LHCN-M2 (cell line): Measurements from ENCODE around the gene NDE1. TPM values are rescaled to one million over a fixed set of nuclear protein-coding genes. Genes with fewer than 3 reads are reported as not detected.
A peak's percentile ranks its signal among the peaks of the same experiment; 100 is the strongest.
"Not testable (repeated sequence)": the region's sequence is repeated elsewhere in the genome, so short reads cannot be mapped to it uniquely, and the experiment has no call there.

Source experiments
- DNase-seq: peaks from one replicate; pipeline ENCODE4 v3.0.0-alpha.2; 2012; ENCODE audit warnings: low read depth
- total RNA-seq: library from RNA; depleted of rRNA; stranded (reverse); fragments of >200 nt; gene quantifications from 2 replicates; pipeline ENCODE4 v1.2.3, GENCODE V29; 2014

The NDE1 gene
- total RNA-seq, 1 experiment from 2014 or later, result 51.2 TPM

- DNase-seq, result no peak
Observed at GRCh38 chr16:15694499-15694898, 44.5 kb downstream of the NDE1 start.

DNA sequence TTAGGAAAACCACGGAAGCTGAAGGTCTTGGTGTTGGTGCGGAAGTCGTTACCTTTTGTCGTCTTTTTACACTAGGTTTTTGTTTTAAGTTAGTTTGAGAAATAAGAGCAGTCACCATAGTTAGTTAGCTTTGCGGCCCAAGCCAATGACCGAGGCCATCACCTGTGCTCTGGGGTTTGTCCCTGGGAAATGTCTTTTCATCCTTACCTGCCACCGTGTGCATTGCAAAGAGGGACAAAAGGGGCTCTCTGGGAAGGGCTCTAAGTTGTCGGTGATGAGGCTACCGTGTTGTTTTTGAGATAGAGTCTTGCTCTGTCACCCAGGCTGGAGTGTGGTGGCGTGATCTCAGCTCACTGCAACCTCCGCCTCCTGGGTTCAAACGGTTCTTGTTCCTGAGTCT, 49.8 kb downstream of the NDE1 start:
- no peak for DNase-seq

- DNase-seq, result no peak
Observed at GRCh38 chr16:15701367-15701766, 51.3 kb downstream of the NDE1 start.

DNA sequence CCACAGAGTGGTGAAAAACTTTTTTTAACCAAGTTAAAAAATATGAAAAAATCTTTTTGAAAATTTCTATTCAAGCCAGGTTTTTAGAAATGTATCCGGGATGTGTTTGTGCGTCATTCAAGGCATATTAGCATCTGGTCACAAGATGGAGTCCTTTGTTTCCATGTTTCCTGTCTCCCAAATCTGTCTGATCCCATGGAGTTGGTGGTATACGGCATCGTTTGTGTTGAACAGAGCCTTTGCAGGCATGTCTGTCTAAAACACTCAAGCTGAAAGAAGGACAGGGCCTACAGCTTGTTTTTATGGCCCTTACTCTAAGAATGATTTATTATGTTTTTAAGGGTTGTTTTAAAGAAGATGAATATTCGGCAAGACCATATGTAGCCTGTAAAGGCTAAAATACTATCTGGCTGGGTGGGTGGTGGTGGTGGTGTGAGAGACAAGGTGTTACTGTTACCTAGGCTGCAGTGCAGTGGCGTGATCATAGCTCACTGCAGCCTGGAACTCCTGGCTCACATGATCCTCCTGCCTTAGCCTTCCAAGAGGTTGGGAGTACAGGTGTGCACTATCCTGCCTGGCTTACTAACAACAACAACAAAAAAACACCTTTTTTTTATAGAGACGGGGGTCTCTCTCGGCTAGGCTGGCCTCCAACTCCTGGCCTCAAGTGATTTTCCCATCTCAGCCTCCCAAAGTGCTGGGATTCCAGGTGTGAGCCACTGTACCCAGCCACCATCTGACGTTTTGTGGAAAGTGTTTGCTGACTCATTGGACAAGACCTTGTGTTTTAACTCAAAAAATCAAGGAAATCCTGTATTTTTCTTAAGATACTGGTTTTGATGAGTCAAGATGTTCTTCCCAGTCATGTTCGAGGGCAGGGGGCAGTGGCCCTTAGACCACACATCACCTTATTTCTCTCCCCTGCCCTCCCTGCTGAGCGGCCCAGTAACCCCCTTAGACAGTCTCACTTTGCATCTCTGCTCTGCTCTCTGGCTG, 52.2 kb downstream of the NDE1 start:
- DNase-seq, result peak; percentile 28

DNA sequence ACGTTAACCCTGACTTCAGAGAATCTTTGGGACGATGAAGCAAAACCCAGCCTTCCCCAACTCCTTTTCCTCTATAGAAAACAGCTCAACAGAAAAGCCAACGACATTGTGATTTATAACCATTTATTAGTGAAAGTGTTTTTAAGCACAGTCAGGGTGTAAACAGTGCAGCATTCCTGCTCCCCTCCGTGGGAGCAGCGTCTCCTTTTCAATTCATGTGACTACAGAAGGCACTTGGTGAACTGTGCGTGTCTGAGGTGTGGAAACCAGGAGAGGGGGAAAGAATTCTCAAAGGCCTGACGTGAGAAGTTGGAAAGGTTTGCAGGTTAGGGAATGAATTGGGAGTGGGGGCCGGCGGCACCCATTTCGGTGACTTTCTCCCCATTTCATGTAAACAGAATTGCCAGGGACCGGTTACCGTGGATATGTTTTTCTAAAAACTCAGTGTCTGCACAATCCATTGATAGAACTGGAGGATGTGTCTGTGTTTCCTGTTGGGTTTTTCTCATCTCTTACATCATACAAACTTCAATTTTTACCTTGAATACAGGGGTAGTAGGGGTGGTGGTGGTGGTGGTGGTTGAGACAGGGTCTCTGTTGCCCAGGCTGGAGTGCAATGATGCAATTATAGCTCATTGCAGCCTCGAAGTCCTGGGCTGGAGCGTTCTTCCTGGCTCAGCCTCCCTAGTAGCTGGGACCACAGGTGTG, 53.1 kb downstream of the NDE1 start:
- no peak for DNase-seq

DNA sequence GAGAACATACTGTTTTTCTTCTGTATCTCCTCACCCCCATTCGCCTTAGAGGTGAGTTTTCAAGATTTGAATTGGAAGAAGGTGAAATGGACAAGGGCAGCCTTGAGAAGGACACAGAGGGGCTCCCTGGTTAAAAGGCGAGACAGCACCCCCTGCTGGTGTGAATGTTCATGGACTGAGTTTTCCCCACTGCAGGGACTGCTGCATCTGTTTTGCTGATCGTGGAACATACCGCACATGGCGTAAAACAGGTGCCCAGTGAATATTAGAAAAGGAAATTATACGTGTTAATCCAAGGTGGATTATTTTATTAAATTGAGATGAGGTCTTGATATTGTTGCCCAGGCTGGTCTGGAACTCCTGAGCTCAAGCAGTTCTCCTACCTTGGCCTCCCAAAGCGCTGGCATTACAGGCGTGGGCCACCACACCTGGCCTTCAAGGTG, 54.5 kb downstream of the NDE1 start:
- peak; percentile 64 for DNase-seq

- DNase-seq, result no peak
Observed at GRCh38 chr16:15705064-15705565, 55.1 kb downstream of the NDE1 start.

- DNase-seq, result no peak
Observed at GRCh38 chr16:15707332-15707731, 57.3 kb downstream of the NDE1 start.

- DNase-seq, result no peak
Observed at GRCh38 chr16:15708096-15708495, 58.1 kb downstream of the NDE1 start.

GRCh38 chr16:15708997-15709396, 59.0 kb downstream of the NDE1 start:
- no peak for DNase-seq

DNA sequence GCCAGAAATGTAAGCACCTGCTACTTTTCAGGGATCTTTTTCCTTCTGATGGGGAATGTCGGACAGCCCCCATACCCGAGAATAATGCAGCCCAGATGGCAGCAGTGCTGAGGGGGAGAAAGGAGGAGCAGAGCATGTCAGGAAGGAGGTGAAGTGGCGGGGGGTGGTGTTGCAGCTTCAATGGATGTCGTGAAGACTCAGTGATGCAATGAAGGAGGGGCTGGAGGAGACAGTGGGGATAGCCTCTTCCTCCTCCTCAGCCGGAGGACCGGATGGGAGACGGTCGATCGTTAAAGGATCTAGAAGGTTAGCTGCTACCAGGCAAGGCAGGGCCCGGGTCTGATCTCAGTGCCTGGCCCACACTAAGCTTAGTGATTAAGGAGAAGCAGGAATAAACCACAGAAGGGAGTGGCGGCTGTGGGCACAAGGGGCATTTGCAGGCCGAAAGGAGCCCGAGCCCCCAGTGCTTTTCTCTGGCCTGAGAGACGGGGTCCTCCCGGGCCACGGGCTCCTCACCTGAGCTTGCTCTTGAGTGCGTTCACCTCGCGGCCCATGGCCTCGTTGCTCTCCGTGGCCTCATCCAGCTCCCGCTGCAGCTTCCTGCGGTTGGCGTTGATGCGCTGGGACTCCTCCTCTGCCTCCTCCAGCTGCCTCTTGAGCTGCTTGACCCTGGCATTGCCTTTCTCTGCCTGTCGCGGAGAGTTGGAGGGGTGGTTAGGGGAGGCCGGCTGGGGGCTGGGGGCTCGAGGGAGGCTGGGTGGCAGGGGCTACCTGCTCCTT, 64.5 kb downstream of the NDE1 start:
- DNase-seq, result no peak

DNA sequence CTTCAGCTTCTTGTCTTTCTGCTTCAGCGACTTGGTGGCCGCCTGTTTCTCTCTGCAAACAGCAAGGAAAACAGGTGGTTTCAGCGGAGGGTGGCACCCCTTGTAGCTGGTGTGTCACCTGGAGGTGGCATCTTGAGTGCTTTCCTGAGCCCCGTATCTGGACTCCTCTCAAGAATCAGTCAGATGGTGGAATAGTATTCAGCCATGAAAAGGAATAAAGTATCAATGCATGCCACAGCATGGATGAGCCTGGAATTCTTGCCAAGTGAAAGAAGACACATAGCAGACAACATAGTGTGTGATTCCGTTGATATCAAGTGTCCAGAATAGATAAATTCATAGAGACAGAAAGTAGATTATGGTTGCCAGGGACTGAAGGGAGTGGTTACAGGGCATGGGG, 65.2 kb downstream of the NDE1 start:
- no peak for DNase-seq

GRCh38 chr16:15716694-15717447, 66.8 kb downstream of the NDE1 start:
- no peak for DNase-seq

GRCh38 chr16:15721018-15721417, 71.0 kb downstream of the NDE1 start:
- no peak for DNase-seq

DNA sequence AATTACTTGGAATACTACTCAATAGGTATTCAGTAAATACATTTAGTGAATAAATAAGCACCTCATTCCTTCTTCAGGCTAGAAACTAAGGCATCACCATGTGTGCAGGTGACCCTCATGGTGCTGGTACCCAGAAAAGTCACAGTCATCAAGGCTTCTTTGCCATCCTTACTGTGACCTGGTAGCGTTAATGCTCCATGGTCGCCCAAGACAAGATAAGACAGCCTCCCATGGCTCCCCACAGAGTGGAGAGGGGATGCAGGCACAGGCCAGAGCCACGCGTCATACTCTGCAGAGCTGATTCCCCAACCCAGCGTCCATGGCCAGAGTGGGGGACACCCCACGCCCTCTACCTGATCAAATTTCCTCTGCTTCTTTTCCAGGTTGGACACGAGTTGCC, 73.8 kb downstream of the NDE1 start:
- no peak for DNase-seq

DNA sequence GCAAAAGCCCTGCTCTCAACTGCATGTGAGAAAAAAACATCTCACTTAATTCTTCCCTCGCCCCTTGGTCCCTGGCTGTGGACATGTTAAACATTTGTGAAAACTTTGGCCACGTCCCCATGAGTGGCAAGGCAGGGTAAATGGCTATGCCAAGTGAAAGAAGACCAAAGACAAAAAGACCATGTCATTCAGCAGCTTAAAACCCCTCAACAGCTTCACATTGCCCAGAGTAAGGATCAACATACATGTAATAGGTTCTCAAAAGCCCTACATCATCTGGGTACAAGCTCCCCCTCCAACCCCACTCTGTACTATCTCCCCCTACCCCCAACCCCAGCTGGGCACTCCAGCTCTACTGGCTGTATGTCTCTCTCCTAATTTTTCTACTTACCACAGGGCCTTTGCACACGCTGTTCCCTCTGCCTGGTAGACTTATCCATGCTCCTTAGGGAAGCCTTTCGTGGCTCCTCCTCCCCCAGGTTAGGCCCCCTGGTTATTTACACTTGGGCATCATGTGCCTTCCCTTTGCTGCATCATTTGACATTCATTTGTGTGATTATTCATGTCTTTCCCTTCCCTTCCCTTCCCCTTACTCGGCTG, 75.7 kb downstream of the NDE1 start:
- no peak for DNase-seq

- DNase-seq, result no peak
Observed at GRCh38 chr16:15726715-15727114, 76.7 kb downstream of the NDE1 start.

DNA sequence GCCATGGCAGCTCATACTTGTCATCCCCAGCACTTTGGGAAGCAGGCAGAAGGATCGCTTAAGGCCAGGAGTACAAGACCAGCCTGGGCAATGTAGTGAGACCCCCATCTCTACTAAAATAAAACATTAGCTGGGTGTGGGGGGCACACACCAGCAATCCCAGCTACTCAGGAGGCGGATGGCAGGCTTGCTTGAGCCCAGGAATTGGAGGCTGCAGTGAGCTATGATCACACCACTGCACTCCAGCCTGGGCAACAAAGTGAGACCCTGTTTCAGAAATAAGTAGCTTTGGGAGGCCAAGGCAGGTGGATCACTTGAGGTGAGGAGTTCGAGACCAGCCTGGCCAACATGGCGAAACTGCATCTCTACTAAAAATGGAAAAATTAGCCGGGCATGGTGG, 77.7 kb downstream of the NDE1 start:
- DNase-seq, result not testable (repeated sequence)

- no peak for DNase-seq
Observed at GRCh38 chr16:15729152-15729551, 79.1 kb downstream of the NDE1 start.

- no peak for DNase-seq
Observed at GRCh38 chr16:15732416-15732815, 82.4 kb downstream of the NDE1 start.

- DNase-seq, result no peak
Observed at GRCh38 chr16:15735610-15736009, 85.6 kb downstream of the NDE1 start.
